ENCODE results near the gene ADAMTS17.

ADAMTS17 gene

GRCh38 chr15:100332721-100333120 is 9.1 kb downstream of the ADAMTS17 start:
- TF ChIP-seq CTCF (IDR thresholded peaks at IDR 0.05; ENCODE audit: control extremely low read depth, extremely low read depth, low read depth, missing control alignments): no peak
- ChIA-PET CTCF (no interaction called here), POLR2A (no interaction called here)
- DNase-seq (ENCODE audit: extremely low spot score): no peak

GRCh38 chr15:100332231-100332630 is 9.5 kb downstream of the ADAMTS17 start:
- CTCF ChIA-PET: no interaction called here
- POLR2A ChIA-PET: no interaction called here
- no peak for TF ChIP-seq CTCF (IDR thresholded peaks at IDR 0.05; ENCODE audit: control extremely low read depth, extremely low read depth, low read depth, missing control alignments)
- no peak for DNase-seq (ENCODE audit: extremely low spot score)

- ChIA-PET POLR2A (no interaction called here), CTCF (interaction anchor here (1.4 to 1.9 kb wide), 3 partner anchors 8 to 19 kb away, joined by 3 to 8 read pairs (median 6); no protein-coding TSS in a partner anchor)
- TF ChIP-seq CTCF (IDR thresholded peaks at IDR 0.05; ENCODE audit: control extremely low read depth, extremely low read depth, low read depth, missing control alignments): no peak
- no peak for DNase-seq (ENCODE audit: extremely low spot score)
Measured at GRCh38 chr15:100330629-100331215, 11.1 kb downstream of the ADAMTS17 start.

GRCh38 chr15:100330221-100330620 is 11.6 kb downstream of the ADAMTS17 start:
- TF ChIP-seq CTCF (IDR thresholded peaks at IDR 0.05; ENCODE audit: control extremely low read depth, extremely low read depth, low read depth, missing control alignments): no peak
- no peak for DNase-seq (ENCODE audit: extremely low spot score)
- ChIA-PET CTCF (interaction anchor here (1.4 to 1.9 kb wide), 3 partner anchors 9 to 20 kb away, joined by 3 to 8 read pairs (median 6); no protein-coding TSS in a partner anchor), POLR2A (no interaction called here)

- TF ChIP-seq CTCF (IDR thresholded peaks at IDR 0.05; ENCODE audit: control extremely low read depth, extremely low read depth, low read depth, missing control alignments): no peak
- ChIA-PET POLR2A (no interaction called here), CTCF (interaction anchor here (1.9 kb wide), 1 partner anchor 21 kb away, joined by 7 read pairs; no protein-coding TSS in a partner anchor)
- no peak for DNase-seq (ENCODE audit: extremely low spot score)
Measured at GRCh38 chr15:100328796-100329195, 13.0 kb downstream of the ADAMTS17 start.

- no peak for TF ChIP-seq CTCF (IDR thresholded peaks at IDR 0.05; ENCODE audit: control extremely low read depth, extremely low read depth, low read depth, missing control alignments)
- CTCF ChIA-PET: no interaction called here
- DNase-seq (ENCODE audit: extremely low spot score): no peak
Measured at GRCh38 chr15:100318880-100319279, 22.9 kb downstream of the ADAMTS17 start.

More at GRCh38 chr15:100318880-100319279, 22.9 kb downstream of the ADAMTS17 start:
- POLR2A ChIA-PET: no interaction called here

All from GM10248 (cell line).